HL-60 (cell line): Measurements from ENCODE around the gene CFAP46.

Experiments used
- DNase-seq, 2 experiments: peaks; one replicate each; pipeline ENCODE4 v3.0.0-alpha.2; 2010 to 2020; ENCODE audit warnings: low read depth in 1 of 2, low spot score in 1 of 2
- H3K27ac ChIP-seq: fragments of 250-450 bp; sonication (Bioruptor Pico); replicated peaks from 2 replicates; pipeline ENCODE4 v1.5.1; 2020; ENCODE audit warnings: mild to moderate bottlenecking, moderate library complexity
- H3K27me3 ChIP-seq: fragments of 250-450 bp; sonication (Bioruptor Pico); 2 replicates; pipeline ENCODE4 v1.5.1; 2021; ENCODE audit warnings: mild to moderate bottlenecking, moderate library complexity; ENCODE audit not compliant: insufficient read depth, poor library complexity, severe bottlenecking
- H3K4me3 ChIP-seq: replicated peaks from 2 replicates; pipeline ENCODE4 v1.5.1; 2011; ENCODE audit warnings: mild to moderate bottlenecking, control low read depth, low read length; ENCODE audit not compliant: insufficient read depth
- GABPA ChIP-seq: IDR thresholded peaks from 2 replicates; pipeline ENCODE4 v1.6.1; 2012; ENCODE audit warnings: low read depth
- POLR2AphosphoS5 ChIP-seq: IDR thresholded peaks from 2 replicates; pipeline ENCODE4 v1.6.1; 2012; ENCODE audit warnings: low read depth
- SPI1 ChIP-seq: IDR thresholded peaks from 2 replicates; pipeline ENCODE4 v1.6.1; 2012; ENCODE audit warnings: low read depth, mild to moderate bottlenecking, borderline replicate concordance
- TF ChIP-seq, protein P1 (sequence below): IDR thresholded peaks from one replicate; pipeline ENCODE4 v1.5.1; 2011; ENCODE audit warnings: low read length, control low read depth, inconsistent platforms; ENCODE audit not compliant: insufficient read depth
- TF ChIP-seq, protein P2 (sequence below): IDR thresholded peaks from 2 replicates; pipeline ENCODE4 v1.6.1; 2012; ENCODE audit warnings: low read depth; ENCODE audit not compliant: insufficient replicate concordance

Gene CFAP46

DNA sequence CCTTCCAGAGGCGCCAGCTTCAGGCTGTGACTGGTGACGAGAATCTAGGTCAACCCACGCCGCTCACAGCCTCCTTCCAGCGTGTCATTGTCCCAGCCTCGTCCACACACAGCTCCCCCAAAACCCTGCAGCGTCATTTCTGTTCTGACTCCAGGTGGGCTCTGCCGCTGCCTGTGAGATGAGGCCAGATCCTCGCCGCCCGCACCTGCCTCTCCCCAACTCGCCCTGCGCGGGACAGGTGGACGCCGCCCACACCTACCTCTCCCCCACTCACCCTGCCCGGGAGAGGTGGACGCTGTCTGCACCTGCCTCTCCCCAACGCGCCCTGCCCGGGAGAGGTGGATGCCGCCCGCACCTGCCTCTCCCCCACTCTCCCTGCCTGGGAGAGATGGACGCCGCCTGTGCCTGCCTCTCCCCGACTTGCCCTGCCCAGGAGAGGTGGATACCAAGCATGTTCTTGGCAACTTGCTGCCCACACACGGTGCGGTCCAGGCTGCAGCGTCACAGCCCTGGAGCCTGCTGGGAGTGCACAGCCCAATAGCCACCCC lies 32.0 kb upstream of the CFAP46 start:
- no peak overlapping the region for H3K4me3 ChIP-seq
- no peak overlapping the region for H3K27ac ChIP-seq
- no peak for DNase-seq
- TF ChIP-seq, protein P1, sequence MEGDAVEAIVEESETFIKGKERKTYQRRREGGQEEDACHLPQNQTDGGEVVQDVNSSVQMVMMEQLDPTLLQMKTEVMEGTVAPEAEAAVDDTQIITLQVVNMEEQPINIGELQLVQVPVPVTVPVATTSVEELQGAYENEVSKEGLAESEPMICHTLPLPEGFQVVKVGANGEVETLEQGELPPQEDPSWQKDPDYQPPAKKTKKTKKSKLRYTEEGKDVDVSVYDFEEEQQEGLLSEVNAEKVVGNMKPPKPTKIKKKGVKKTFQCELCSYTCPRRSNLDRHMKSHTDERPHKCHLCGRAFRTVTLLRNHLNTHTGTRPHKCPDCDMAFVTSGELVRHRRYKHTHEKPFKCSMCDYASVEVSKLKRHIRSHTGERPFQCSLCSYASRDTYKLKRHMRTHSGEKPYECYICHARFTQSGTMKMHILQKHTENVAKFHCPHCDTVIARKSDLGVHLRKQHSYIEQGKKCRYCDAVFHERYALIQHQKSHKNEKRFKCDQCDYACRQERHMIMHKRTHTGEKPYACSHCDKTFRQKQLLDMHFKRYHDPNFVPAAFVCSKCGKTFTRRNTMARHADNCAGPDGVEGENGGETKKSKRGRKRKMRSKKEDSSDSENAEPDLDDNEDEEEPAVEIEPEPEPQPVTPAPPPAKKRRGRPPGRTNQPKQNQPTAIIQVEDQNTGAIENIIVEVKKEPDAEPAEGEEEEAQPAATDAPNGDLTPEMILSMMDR, result no peak
- TF ChIP-seq GABPA (no peak), POLR2AphosphoS5 (no peak), SPI1 (no peak)
- H3K27me3 ChIP-seq, result peaks cover 7% of the 10 kb centered on the region

DNA sequence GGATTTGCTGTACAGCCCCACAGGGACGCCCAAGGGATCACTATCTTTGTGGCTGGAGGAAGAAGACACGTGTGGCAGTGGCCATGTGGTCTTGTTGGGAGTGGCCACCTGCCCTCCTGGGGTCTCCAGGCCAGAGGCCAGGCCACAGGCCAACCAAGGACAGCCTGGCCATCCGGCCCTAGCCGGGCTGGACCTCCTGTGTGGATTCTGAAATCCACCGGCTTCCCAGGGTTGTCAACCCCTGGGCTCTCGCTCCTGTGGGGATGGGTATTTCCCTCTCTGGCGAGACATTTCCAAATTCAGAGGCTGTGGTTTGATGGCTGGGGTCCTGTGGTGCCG lies 31.5 kb upstream of the CFAP46 start:
- no peak for DNase-seq
- Histone ChIP-seq H3K27ac (no peak overlapping the region), H3K4me3 (no peak overlapping the region), H3K27me3 (peaks cover 9% of the 10 kb centered on the region)
- TF ChIP-seq SPI1, result no peak
- TF ChIP-seq, protein P1, result no peak
- TF ChIP-seq GABPA, result no peak
- TF ChIP-seq POLR2AphosphoS5, result no peak
- TF ChIP-seq, protein P2, sequence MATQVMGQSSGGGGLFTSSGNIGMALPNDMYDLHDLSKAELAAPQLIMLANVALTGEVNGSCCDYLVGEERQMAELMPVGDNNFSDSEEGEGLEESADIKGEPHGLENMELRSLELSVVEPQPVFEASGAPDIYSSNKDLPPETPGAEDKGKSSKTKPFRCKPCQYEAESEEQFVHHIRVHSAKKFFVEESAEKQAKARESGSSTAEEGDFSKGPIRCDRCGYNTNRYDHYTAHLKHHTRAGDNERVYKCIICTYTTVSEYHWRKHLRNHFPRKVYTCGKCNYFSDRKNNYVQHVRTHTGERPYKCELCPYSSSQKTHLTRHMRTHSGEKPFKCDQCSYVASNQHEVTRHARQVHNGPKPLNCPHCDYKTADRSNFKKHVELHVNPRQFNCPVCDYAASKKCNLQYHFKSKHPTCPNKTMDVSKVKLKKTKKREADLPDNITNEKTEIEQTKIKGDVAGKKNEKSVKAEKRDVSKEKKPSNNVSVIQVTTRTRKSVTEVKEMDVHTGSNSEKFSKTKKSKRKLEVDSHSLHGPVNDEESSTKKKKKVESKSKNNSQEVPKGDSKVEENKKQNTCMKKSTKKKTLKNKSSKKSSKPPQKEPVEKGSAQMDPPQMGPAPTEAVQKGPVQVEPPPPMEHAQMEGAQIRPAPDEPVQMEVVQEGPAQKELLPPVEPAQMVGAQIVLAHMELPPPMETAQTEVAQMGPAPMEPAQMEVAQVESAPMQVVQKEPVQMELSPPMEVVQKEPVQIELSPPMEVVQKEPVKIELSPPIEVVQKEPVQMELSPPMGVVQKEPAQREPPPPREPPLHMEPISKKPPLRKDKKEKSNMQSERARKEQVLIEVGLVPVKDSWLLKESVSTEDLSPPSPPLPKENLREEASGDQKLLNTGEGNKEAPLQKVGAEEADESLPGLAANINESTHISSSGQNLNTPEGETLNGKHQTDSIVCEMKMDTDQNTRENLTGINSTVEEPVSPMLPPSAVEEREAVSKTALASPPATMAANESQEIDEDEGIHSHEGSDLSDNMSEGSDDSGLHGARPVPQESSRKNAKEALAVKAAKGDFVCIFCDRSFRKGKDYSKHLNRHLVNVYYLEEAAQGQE, result no peak

DNA sequence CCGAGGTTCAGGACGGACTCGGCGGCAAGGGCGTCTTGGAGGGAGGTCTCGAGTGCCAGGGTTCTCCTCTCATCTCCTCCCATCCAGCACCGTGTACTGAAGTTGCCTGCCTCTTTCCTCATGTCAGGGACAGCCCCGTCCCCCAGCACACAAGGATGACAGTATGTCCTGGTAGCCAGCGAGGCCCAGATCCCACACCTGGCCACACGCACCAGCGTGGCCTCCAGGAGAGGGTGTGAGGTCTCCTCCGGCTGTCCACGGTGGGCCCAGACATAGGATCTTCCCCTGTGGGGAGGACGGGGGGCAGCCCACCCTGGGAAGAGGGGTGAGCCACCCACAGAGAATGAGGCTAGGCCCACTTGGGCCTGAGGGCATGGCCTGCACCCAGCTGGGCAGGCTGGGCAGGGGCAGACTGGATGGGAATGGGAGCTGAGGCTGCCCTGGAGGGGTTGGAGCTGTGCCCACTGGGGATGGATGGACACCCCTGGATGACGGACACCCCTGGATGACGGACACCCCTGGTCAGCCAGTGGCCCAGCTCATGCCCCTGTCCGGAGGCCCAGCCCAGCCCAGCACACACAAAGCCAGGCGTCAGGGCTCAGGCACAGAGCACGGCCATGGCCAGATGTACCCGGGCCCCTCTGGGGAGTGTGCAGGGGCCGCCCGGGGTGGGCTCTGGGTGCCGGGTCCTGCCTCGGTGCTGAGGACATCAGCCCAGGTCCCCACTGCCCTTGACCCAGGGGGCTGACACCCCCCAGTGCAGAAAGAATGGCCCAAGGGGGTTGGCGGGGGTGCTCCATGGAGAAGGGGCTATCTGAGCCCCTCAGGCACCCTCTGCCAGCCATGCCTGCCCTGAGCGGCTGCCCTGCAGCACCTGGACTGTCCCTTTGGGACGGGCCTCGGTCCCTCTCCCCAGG lies 30.9 kb upstream of the CFAP46 start:
- no peak for DNase-seq
- peaks cover 9% of the 10 kb centered on the region for H3K27me3 ChIP-seq

More for the DNA sequence above, 30.9 kb upstream of the CFAP46 start:
- H3K4me3 ChIP-seq, result no peak overlapping the region
- TF ChIP-seq, protein P2, result no peak
- TF ChIP-seq GABPA (no peak), POLR2AphosphoS5 (no peak)
- H3K27ac ChIP-seq, result no peak overlapping the region
